Gastroesophageal sphincter (tissue), 4 donors: ENCODE measurements around the gene TAF9. TPM values are rescaled to one million over a fixed set of nuclear protein-coding genes. Genes with fewer than 3 reads are reported as not detected.

ENCODE experiments used
- ATAC-seq: fragments of 150-250 bp; one replicate; pipeline ENCODE4 v1.9.1; 2016; ENCODE audit warnings: mild to moderate bottlenecking, moderate library complexity
- H3K27ac ChIP-seq, 4 donors: fragments of 200-600 bp; sonication (generic) in 3 of 4; 1 replicate in 3 of 4; 2 replicates in 1 of 4; pipeline ENCODE4 v1.5.1; 2016 to 2019
- H3K27me3 ChIP-seq: fragments of 200-600 bp; sonication (generic); one replicate; pipeline ENCODE4 v1.5.1; 2019
- H3K36me3 ChIP-seq, 2 donors: fragments of 200-600 bp; sonication (generic); one replicate each; pipeline ENCODE4 v1.5.1; 2019; ENCODE audit warnings: control low read depth in 1 of 2
- H3K4me1 ChIP-seq, 3 donors: fragments of 200-600 bp; sonication (generic); 1 replicate in 2 of 3; 2 replicates in 1 of 3; pipeline ENCODE4 v1.5.1; 2016 to 2019; ENCODE audit warnings: control low read depth in 2 of 3
- H3K4me3 ChIP-seq, 2 donors: fragments of 200-600 bp; sonication (generic); one replicate each; pipeline ENCODE4 v1.5.1; 2019; ENCODE audit warnings: mild to moderate bottlenecking in 1 of 2, moderate library complexity in 1 of 2
- H3K9me3 ChIP-seq, 3 donors: fragments of 200-600 bp; sonication (generic); one replicate each; pipeline ENCODE4 v1.5.1; 2017 to 2019; ENCODE audit warnings: control low read depth in 2 of 3
- EP300 ChIP-seq: sonication (generic); formaldehyde crosslinking; IDR thresholded peaks from one replicate; pipeline ENCODE4 v1.6.1; 2017; ENCODE audit warnings: antibody characterized with exemption, mild to moderate bottlenecking
- POLR2A ChIP-seq, 2 donors: fragments of 450-650 bp; IDR thresholded peaks; one replicate each; pipeline ENCODE4 v1.6.1; 2017; ENCODE audit warnings: antibody characterized with exemption in 2 of 2, mild to moderate bottlenecking in 2 of 2, moderate library complexity in 1 of 2
- POLR2AphosphoS5 ChIP-seq: sonication (generic); formaldehyde crosslinking; IDR thresholded peaks from one replicate; pipeline ENCODE4 v1.6.1; 2017; ENCODE audit warnings: antibody characterized with exemption
- WGBS, 2 donors: methylation state at CpG; one replicate each; pipeline ENCODE4 v1.1.5; 2018; ENCODE audit warnings: low coverage in 1 of 2; 5-methylcytosine and 5-hydroxymethylcytosine counted together
- total RNA-seq, 4 donors: library from RNA; depleted of rRNA; stranded (reverse); fragments of >200 nt; gene quantifications; one replicate each; pipeline ENCODE4 v1.1.0, GENCODE V29; 2016
- TF ChIP-seq, protein P1 (sequence below), 4 experiments: fragments of 200-600 bp in 2 of 4; fragments of 450-650 bp in 2 of 4; sonication (generic) in 1 of 4; IDR thresholded peaks; one replicate each; pipeline ENCODE4 v1.5.1; 2017 to 2019; ENCODE audit warnings: antibody characterized with exemption in 4 of 4, mild to moderate bottlenecking in 2 of 4, moderate library complexity in 2 of 4

Gene TAF9
- total RNA-seq, 4 donors from 2014 or later = 30.4 to 40.9 (median 39.9) TPM

DNA sequence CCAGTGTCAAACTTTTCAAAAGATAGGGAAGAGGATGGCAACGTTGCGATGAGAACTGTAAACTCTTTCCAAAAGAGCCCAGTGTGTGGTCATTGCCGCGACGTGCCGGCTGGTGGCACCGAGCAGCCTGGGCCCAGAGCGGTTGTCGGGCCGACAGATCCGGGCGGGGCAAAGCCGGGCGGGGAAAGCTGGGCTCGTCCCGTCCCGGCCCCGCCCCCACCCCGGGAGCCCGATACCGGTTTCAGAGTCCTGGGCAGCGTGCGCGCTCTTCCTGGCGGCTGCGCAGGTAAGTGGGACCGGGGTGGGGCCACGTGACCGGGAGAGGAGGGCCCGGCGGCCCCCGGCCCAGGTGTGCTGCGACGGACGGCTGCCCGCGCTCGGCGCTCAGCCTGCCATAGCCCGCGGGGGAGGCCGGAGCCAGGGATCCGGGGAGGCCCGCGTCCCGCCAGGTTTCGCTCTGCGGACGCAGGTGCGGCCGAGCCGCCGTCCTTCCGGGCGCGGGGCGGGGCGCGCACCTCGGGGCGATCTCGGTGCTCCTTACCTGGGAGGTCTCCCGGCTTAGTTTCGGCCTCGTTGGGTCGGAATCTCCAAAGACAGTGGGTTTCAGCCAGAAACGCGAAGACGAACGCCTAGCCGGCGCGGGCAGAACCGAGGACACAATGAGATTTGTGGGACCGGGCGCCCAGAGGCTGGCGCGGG lies 45.7 kb upstream of the TAF9 start, which contains the start of gene MARVELD2:
Gene MARVELD2, plus strand, starts transcription at position 232 of the 699 bp plus-strand sequence. CDS start 4,270 bp downstream, outside the sequence.
- Histone ChIP-seq H3K4me1 (peaks cover 0 to 10% (median 0%) of the 10 kb centered on the region in 3 donors), H3K27me3 (no peaks in the 10 kb centered on the region), H3K36me3 (peaks cover 0 to 52% of the 10 kb centered on the region in 2 donors), H3K27ac (peak within 1 kb of the TSS in 1 of 4 donors; percentile 47), H3K9me3 (no peaks in the 10 kb centered on the region), H3K4me3 (peak within 1 kb of the TSS; percentile 46 to 71)
- WGBS, 2 donors = 38% methylated on average over 2 of the region's 78 CpGs; no CpG with 5 or more reads in 1 of the 2 donors
- TF ChIP-seq POLR2AphosphoS5 (no peak), POLR2A (IDR thresholded peaks at IDR 0.05) (no peak), EP300 (no peak)
- TF ChIP-seq, protein P1, sequence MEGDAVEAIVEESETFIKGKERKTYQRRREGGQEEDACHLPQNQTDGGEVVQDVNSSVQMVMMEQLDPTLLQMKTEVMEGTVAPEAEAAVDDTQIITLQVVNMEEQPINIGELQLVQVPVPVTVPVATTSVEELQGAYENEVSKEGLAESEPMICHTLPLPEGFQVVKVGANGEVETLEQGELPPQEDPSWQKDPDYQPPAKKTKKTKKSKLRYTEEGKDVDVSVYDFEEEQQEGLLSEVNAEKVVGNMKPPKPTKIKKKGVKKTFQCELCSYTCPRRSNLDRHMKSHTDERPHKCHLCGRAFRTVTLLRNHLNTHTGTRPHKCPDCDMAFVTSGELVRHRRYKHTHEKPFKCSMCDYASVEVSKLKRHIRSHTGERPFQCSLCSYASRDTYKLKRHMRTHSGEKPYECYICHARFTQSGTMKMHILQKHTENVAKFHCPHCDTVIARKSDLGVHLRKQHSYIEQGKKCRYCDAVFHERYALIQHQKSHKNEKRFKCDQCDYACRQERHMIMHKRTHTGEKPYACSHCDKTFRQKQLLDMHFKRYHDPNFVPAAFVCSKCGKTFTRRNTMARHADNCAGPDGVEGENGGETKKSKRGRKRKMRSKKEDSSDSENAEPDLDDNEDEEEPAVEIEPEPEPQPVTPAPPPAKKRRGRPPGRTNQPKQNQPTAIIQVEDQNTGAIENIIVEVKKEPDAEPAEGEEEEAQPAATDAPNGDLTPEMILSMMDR (IDR thresholded peaks at IDR 0.05) = peak in 2 of 4 experiments; percentile 23 to 28
- peak; percentile 84 for ATAC-seq

DNA sequence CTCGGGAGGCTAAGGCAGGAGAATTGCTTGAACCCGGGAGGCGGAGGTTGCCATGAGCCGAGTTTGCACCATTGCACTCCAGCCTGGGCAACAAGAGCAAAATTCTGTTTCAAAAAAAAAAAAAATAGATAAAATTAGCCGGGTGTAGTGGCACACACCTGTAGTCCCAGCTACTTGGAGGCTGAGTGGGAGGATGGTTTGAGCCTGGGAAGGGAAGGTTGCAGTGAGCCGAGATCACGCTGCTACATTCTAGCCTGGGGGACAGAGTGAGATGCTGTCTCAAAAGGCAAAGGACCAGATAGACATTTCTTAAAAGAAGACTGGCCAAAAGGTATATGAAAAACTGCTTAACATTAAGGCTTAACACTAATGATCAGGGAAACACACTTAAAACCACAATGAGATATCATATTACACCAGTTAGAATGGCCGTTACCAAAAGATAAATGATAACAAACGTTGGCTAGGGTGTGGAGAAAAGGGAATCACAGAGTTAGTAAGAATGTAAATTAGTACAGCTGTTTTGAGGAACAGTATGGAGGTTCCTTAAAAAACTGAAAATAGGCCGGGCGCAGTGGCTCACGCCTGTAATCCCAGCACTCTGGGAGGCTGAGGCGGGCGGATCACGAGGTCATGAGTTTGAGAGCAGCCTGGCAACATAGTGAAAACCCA lies 35.5 kb upstream of the TAF9 start:
- Histone ChIP-seq H3K36me3 (peaks cover 0 to 92% of the 10 kb centered on the region in 2 donors), H3K27me3 (no peaks in the 10 kb centered on the region), H3K9me3 (no peaks in the 10 kb centered on the region), H3K27ac (no peak overlapping the region), H3K4me1 (no peaks in the 10 kb centered on the region), H3K4me3 (no peak overlapping the region)
- TF ChIP-seq POLR2AphosphoS5 = no peak
- TF ChIP-seq POLR2A (IDR thresholded peaks at IDR 0.05) = no peak
- no peak for TF ChIP-seq EP300
- TF ChIP-seq, protein P1 (IDR thresholded peaks at IDR 0.05) = no peak
- no peak for ATAC-seq
- WGBS, 2 donors = 89 to 94% methylated on average over 7 to 13 of the region's 15 CpGs

DNA sequence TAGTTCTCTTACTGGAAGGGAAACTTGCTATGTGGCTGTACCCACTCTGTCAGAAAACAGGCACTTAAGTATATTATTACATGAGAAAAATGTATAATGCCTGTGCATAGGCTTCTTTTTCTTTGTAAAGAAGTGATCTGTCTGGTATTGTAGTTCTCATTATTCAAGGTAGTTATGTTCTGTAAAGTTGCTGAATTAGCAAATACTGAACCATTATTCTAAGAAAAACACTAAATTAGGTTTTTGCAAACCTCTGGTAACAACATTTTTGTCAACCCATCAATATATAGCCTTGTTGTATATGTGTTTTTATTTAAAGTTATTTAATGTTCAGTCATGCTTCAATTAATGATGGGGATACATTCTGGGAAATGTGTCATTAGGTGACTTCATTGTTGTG lies 9.1 kb upstream of the TAF9 start:
- TF ChIP-seq POLR2AphosphoS5 (no peak), POLR2A (IDR thresholded peaks at IDR 0.05) (no peak), EP300 (no peak)
- TF ChIP-seq, protein P1 (IDR thresholded peaks at IDR 0.05) = no peak

DNA sequence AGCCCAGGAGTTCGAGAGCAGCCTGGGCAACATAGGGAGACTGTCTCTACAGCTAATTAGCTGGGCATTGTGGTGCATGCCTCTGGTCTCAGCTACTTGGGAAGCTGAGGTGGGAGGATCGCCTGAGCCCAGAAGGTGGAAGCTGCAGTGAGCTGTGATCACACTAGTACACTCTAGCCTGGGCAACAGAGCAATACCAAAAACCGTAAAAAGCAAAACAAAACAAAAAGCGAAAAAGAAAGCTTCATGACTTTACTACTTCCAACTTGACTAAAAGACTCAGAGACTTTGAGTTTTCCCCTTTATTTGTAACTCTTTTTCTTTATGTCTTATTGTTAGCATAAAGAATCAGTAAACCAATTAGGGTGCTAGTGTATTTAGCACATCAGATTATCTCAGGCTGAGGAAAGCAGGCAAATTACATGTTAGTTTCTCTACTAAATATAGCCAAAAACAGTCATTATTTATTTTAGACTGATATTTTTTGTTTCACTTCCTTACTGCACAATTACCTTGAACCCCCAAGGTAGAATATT lies 5.7 kb upstream of the TAF9 start:
- Histone ChIP-seq H3K4me1 (peaks cover 0 to 26% (median 3%) of the 10 kb centered on the region in 3 donors), H3K36me3 (peaks cover 0 to 48% of the 10 kb centered on the region in 2 donors), H3K4me3 (no peak overlapping the region), H3K27ac (no peak overlapping the region), H3K27me3 (no peaks in the 10 kb centered on the region), H3K9me3 (no peaks in the 10 kb centered on the region)
- 92 to 95% methylated on average over 3 to 4 of the region's 4 CpGs for WGBS, 2 donors
- no peak for ATAC-seq
- no peak for TF ChIP-seq EP300
- no peak for TF ChIP-seq POLR2AphosphoS5
- no peak for TF ChIP-seq POLR2A (IDR thresholded peaks at IDR 0.05)
- TF ChIP-seq, protein P1 (IDR thresholded peaks at IDR 0.05) = no peak

More for the DNA sequence above, 9.1 kb upstream of the TAF9 start:
- Histone ChIP-seq H3K4me1 (no peaks in the 10 kb centered on the region), H3K27ac (no peak overlapping the region), H3K4me3 (no peak overlapping the region), H3K9me3 (no peaks in the 10 kb centered on the region), H3K36me3 (peaks cover 0 to 82% of the 10 kb centered on the region in 2 donors), H3K27me3 (no peaks in the 10 kb centered on the region)
- ATAC-seq = no peak
